Measurements from ENCODE around the gene MATCAP1.

The MATCAP1 gene

GRCh38 chr16:67170949-67171649, 12.7 kb downstream of the MATCAP1 start:
- DNase-seq, result no peak

DNA sequence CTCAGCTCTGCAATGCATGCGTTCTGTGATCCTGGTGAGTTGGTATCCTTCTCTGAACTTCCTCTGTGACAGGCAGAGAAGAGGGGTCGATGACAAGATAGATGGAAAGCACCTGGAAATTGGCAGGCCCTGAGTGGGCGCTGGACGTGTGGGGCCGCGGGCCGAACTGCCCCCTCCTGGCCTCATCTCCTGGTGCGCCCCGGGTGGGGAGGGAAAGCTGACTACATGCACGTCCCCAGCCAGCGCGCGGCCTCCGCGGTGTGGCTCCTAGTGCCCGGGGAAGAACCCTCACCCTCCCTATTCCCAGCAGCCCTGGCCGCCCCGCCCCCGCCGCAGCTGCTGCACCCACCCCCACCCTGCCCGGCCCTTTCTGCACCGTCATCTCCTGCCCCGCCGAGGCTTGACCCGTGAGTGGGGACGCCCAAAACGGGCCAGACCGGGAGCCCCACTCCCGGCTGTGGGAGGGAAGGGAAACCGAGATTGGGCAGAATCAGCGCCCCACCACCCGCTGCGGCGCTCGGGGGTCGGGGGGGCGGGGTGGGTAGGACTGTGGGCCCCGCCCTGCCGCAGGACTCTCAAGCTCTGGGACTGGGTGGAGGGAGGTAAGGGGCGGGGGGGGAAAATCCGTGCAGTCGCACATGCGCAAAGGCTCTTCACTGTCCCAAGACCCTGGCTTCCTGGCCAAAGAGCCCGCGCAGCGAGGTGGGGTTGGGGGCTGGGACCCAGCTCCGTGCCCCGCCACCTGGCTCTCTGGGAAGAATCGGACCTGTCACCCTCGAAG, 13.4 kb downstream of the MATCAP1 start, which contains the start of gene NOL3:
Gene NOL3 (plus strand): TSS at position 371 of the 781 bp plus-strand sequence.
- DNase-seq, result peak; percentile 72

DNA sequence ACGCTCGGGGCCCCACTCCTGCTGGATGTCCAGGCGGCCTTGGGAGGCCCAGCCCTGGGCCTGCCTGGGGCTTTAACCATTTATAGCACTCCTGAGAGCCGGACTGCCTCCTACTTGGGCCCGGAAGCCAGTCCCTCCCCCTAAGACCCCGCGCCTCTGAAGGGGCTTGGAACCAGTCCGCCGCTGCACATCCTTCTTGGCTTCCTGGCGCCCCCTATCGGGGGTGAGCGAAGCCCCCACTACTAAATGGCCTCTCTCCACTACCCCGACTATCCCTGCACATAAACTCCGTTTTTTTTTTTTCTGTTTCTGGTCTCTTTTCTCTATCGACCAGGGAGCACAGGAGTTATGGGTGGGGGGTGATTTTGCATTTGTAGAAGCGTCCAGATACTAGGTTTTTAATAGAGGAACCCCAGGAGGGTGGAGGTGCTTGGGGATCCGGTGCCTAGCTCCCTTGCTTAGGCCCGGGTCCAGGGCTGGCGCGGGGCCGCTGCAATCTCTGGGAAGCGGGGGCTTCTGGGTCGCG, 14.1 kb downstream of the MATCAP1 start:
- no peak for DNase-seq

DNA sequence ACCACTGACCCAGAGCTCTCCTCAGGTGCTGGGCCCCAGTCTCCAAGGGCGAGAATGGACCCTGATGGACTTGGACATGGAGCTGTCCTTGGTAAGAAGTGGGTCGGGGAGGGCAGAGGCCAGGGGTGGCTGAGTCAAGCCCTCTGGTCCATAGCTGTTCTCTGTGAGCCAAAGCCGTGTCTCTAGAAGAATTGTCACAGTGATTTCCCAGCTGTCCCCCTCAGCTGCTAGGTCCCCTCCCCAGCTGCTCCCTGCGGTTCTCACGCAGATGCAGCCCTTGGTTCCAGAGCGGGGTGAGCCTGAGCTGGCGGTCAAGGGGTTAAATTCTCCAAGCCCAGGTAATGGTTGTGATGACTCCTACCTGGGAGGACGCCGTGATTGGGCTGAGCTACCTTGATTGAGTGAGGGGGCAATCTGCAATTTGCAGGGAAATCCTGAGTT, 14.7 kb downstream of the MATCAP1 start:
- no peak for DNase-seq

GRCh38 chr16:67167588-67167987, 16.2 kb downstream of the MATCAP1 start:
- DNase-seq, result no peak

GRCh38 chr16:67166598-67167168, 17.1 kb downstream of the MATCAP1 start:
- DNase-seq, result no peak

GRCh38 chr16:67166110-67166547, 17.6 kb downstream of the MATCAP1 start:
- DNase-seq, result no peak

DNA sequence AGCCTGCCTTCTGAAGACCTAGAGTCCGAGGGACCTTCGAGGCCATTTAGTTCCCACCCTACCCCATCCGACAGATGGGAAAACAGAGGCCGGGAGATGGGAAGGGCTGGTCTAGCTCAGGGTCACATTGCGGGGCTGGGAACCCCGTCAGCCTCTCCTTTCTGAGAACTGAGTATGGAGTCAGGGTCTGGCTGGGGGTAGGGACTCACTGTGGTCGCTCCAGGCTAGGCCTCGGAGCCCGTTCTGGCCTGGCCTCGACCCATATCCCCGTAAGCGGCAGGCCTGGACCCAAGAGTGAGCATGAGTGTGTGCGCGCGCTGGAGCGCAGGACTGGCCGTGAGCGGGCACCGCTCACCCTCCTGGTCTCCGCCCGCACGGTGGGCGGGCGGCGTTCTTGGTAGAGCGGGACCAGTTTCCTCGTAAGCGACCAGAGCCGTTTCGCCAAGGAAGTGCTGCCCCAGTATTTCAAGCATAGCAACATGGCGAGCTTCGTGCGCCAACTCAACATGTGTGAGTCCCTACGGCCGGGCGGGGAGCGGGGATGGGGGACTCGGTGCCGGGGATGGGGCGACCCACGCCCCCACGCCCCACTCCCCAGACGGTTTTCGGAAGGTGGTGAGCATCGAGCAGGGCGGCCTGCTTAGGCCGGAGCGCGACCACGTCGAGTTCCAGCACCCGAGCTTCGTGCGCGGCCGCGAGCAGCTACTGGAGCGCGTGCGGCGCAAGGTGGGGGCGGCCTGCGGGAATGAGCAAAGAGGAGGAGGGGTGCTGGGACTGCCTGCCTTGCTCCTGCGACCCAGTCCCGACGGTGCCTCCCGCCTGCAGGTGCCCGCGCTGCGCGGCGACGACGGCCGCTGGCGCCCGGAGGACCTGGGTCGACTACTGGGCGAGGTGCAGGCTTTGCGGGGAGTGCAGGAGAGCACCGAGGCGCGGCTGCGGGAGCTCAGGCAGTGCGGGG, 18.4 kb downstream of the MATCAP1 start:
- no peak for DNase-seq

GRCh38 chr16:67164599-67165061, 19.1 kb downstream of the MATCAP1 start, which contains the start of gene HSF4:
Gene HSF4, plus strand, starts transcription at chr16:67164745. Its CDS starts 67 bp downstream, at chr16:67164812.
- DNase-seq, result peak; percentile 52

- peak; percentile 48 for DNase-seq
Observed at GRCh38 chr16:67163999-67164558, 19.7 kb downstream of the MATCAP1 start.

DNA sequence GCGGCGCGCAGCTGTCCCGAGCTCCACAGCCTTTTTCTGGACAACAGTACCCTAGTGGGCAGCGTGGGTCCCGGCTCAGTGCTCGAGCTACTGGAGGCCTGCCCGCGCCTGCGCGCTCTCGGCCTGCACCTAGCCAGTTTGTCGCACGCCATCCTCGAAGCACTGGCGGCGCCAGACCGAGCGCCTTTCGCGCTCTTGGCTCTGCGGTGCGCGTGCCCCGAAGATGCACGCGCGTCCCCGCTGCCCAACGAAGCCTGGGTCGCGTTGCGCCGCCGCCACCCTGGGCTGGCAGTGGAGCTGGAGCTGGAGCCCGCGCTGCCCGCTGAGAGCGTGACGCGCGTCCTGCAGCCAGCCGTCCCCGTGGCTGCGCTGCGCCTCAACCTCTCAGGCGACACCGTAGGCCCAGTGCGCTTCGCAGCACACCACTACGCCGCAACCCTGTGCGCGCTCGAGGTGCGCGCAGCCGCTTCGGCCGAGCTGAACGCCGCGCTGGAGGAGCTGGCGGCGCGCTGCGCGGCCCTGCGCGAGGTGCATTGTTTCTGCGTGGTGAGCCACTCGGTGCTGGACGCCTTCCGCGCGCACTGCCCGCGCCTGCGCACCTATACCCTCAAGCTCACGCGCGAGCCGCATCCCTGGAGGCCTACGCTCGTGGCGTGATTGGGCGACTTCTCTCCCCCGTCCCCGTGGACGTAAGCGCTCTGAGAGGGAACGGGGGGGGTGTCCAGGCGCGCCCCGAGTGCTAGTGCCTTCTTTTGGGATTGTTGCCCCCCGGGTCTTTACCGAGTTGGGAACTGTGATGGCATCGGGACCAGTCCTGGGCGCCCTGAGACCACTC, 20.4 kb downstream of the MATCAP1 start:
- peak; percentile 83 for DNase-seq

DNA sequence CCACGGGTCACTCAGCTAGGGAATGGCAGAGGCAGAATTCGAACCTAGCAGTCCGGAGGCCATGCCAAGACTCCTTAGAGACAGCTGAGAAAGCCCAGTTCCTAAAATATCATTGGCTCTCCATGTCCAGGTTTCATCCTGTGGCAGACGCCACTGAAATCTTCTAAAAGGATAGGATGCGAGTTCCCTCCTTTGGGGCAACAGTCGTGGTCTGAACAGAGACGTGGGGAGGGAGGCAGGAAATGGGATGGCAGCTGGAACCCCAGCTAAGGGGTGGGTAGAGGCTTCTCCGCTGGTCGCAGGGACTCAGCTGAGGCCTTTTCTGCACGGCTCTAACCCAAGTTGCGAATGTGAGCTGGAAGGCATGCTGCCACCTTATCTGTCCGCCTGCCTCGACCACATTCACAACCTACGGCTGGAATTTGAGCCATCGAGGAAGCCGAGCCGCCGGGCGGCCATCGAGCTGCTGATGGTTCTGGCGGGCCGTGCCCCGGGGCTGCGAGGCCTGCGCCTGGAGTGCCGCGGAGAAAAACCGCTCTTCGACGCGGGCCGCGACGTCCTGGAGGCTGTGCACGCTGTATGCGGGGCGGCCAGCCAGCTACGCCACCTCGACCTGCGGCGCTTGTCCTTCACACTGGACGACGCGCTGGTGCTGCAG, 21.1 kb downstream of the MATCAP1 start:
- DNase-seq, result no peak

GRCh38 chr16:67161595-67162058, 22.1 kb downstream of the MATCAP1 start:
- no peak for DNase-seq

GRCh38 chr16:67158637-67159600, 24.8 kb downstream of the MATCAP1 start:
- peak; percentile 21 for DNase-seq

DNA sequence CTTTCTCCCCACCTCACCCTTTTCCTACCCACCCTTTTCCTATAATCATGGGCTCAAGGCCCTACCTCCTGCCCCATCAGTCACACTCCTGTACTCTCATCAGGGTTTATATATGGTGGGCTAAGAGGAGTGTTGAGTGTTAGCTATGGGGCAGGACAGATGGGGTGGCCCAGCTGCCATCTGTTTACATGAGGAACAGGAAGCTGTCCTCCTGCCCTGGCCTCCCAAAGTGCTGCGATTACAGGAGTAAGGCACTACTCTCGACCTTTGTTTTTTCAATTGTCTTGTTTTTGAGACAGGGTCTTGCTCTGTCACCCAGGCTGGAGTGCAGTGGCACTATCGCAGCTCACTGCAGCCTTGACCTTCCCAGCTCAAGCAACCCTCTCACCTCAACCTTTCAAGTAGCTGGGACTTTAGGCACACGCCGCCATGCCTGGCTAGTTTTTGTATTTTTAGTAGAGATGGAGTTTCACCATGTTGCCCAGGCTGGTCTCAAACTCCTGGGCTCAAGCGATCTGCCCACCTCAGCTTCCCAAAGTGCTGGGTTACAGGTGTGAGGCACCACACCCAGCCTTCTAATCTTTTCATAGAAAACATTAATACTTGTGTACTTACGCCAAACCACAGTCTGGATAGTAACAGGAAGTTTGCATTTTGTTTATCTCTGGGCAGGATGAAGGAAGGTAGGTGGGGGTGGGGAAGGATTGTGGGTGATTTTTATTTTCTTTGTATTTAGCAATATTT, 25.7 kb downstream of the MATCAP1 start:
- no peak for DNase-seq

DNA sequence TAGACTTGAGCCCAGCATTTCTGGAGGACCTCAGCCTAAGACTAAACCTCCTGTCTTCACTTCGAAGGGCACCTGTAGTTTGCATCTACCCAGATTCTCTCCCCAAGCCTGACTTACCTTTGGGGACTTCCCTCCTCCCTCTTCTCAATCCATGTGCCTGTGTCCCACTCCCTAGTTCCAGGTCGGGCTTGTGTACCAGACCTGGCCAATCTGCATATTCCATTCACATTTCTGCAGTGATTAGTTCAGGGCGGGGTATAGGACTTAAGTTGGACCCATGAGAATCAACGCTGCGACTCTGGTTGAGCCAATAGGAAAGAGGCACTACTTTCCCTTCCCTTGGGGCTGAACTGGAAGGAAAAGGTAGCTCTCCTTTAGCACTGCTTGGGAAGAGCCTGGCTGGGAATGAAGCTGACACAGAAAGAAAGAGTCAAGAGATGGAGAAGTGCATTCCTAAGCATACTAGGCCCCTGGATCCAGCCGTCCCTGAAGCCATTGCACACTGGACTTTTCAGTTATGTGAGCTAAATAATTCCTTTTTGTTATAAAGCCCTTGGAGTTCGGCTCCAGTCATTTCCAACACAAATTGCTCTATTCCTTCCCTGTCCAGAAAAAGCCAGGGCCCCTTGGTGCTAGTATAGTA, 26.5 kb downstream of the MATCAP1 start:
- no peak for DNase-seq

- DNase-seq, result no peak
Observed at GRCh38 chr16:67156143-67156844, 27.5 kb downstream of the MATCAP1 start.

Data from NCI-H146 (cell line).